Stomach (tissue), 9 donors: ENCODE results near the gene PLTP. TPM values are rescaled to one million over a fixed set of nuclear protein-coding genes. Genes with fewer than 3 reads are reported as not detected.

ENCODE experiments used
- DNase-seq, 2 donors: peaks; one replicate each; pipeline versions ENCODE4 v3.0.0 to v3.0.0-alpha.2; 2013 to 2019
- H3K27ac ChIP-seq, 5 donors: fragments of 200-600 bp in 4 of 5; sonication (generic) in 4 of 5; one replicate each; pipeline ENCODE4 v1.5.1; 2013 to 2019; ENCODE audit warnings: mild to moderate bottlenecking in 1 of 5, moderate library complexity in 1 of 5
- H3K27me3 ChIP-seq, 3 donors: fragments of 200-600 bp; sonication (generic); one replicate each; pipeline ENCODE4 v1.5.1; 2017 to 2019; ENCODE audit warnings: mixed run types in 1 of 3
- H3K36me3 ChIP-seq, 4 donors: fragments of 200-600 bp; sonication (generic); 1 replicate in 3 of 4; 2 replicates in 1 of 4; pipeline ENCODE4 v1.5.1; 2016 to 2019
- H3K4me1 ChIP-seq, 4 donors: fragments of 200-600 bp; sonication (generic); one replicate each; pipeline ENCODE4 v1.5.1; 2016 to 2019
- H3K4me3 ChIP-seq, 4 donors: fragments of 200-600 bp; sonication (generic) in 3 of 4; one replicate each; pipeline ENCODE4 v1.5.1; 2016 to 2019; ENCODE audit warnings: mild to moderate bottlenecking in 1 of 4
- H3K9me3 ChIP-seq, 4 donors: fragments of 200-600 bp; sonication (generic); one replicate each; pipeline ENCODE4 v1.5.1; 2016 to 2019
- CTCF ChIP-seq, 7 experiments: fragments of 450-650 bp in 4 of 7; fragments of 200-600 bp in 3 of 7; sonication (generic) in 3 of 7; IDR thresholded peaks; one replicate each; pipeline ENCODE4 v1.5.1; 2016 to 2019; ENCODE audit warnings: antibody characterized with exemption in 7 of 7, control low read depth in 2 of 7, mild to moderate bottlenecking in 1 of 7
- EP300 ChIP-seq: sonication (generic); formaldehyde crosslinking; IDR thresholded peaks from one replicate; pipeline ENCODE4 v1.6.1; 2017; ENCODE audit warnings: antibody characterized with exemption
- POLR2A ChIP-seq, 4 donors: fragments of 450-650 bp; IDR thresholded peaks; one replicate each; pipeline ENCODE4 v1.6.1; 2016; ENCODE audit warnings: antibody characterized with exemption in 4 of 4, control low read depth in 2 of 4, mild to moderate bottlenecking in 1 of 4, moderate library complexity in 1 of 4
- POLR2AphosphoS5 ChIP-seq, 3 donors: sonication (generic); formaldehyde crosslinking; IDR thresholded peaks; one replicate each; pipeline ENCODE4 v1.6.1; 2016; ENCODE audit warnings: antibody characterized with exemption in 3 of 3
- WGBS, 5 donors: extraction: QIAGEN DNeasy Blood & Tissue Kit in 3 of 5; methylation state at CpG; one replicate each; pipeline versions ENCODE4 v1.1.5 to v1.1.7; 2013 to 2018; 5-methylcytosine and 5-hydroxymethylcytosine counted together
- intact Hi-C: fragments of 100-400 bp; cut with DNase I; formaldehyde crosslinking; loops from one replicate; pipeline ENCODE4 v1.15.1; 2023; ENCODE audit warnings: low total_unique reads
- polyA plus RNA-seq, 3 donors: library from polyadenylated mRNA; stranded (reverse); fragments of 200-250 nt; gene quantifications; one replicate each; pipeline ENCODE4 v1.2.3, GENCODE V29; 2013
- total RNA-seq, 5 donors: library from RNA; depleted of rRNA; stranded (reverse); fragments of >200 nt; gene quantifications; one replicate each; pipeline versions ENCODE4 v1.1.0 to v1.2.3, GENCODE V29; 2014 to 2016
- donor health status: healthy with polysubstance abuse.
- donor health status: Bipolar disorder and iron deficiency.
- donor health status: healthy.

Gene PLTP
- total and polyA plus RNA-seq, 8 donors: 22.0 to 313 (median 55.9) TPM

GRCh38 chr20:45940053-45940452 lies 28.1 kb upstream of the PLTP start:
- no peak overlapping the region for H3K4me3 ChIP-seq
- no peaks in the 10 kb centered on the region for H3K27me3 ChIP-seq
- H3K9me3 ChIP-seq: no peaks in the 10 kb centered on the region
- WGBS, 5 donors: 88 to 99% (median 93%) methylated on average over 2 to 3 of the region's 3 CpGs
- TF ChIP-seq POLR2AphosphoS5 (IDR thresholded peaks at IDR 0.05) (no peak), EP300 (no peak), POLR2A (IDR thresholded peaks at IDR 0.05) (no peak), CTCF (IDR thresholded peaks at IDR 0.05) (no peak)
- H3K36me3 ChIP-seq: peaks cover 69 to 80% (median 80%) of the 10 kb centered on the region in 4 donors
- DNase-seq: no peak
- intact Hi-C loops: no loop called here
- peaks cover 11 to 34% (median 18%) of the 10 kb centered on the region in 4 donors for H3K4me1 ChIP-seq
- H3K27ac ChIP-seq: no peak overlapping the region

- TF ChIP-seq POLR2A (IDR thresholded peaks at IDR 0.05): no peak
- no peak for TF ChIP-seq EP300
- no peak for TF ChIP-seq POLR2AphosphoS5 (IDR thresholded peaks at IDR 0.05)
- no peak for TF ChIP-seq CTCF (IDR thresholded peaks at IDR 0.05)
- no peaks in the 10 kb centered on the region for H3K9me3 ChIP-seq
- H3K36me3 ChIP-seq: peaks cover 57 to 69% (median 68%) of the 10 kb centered on the region in 4 donors
- DNase-seq: no peak
- 85 to 93% (median 91%) methylated on average over 10 to 13 of the region's 13 CpGs for WGBS, 5 donors
- no peaks in the 10 kb centered on the region for H3K27me3 ChIP-seq
- no peak overlapping the region for H3K4me3 ChIP-seq
- H3K4me1 ChIP-seq: peaks cover 11 to 34% (median 18%) of the 10 kb centered on the region in 4 donors
- H3K27ac ChIP-seq: no peak overlapping the region
- intact Hi-C loops: no loop called here
Measured at GRCh38 chr20:45938727-45939438, 26.9 kb upstream of the PLTP start.

GRCh38 chr20:45937765-45938164 lies 25.8 kb upstream of the PLTP start:
- H3K9me3 ChIP-seq: no peaks in the 10 kb centered on the region
- H3K4me1 ChIP-seq: peaks cover 11 to 46% (median 29%) of the 10 kb centered on the region in 4 donors
- H3K36me3 ChIP-seq: peaks cover 46 to 57% (median 57%) of the 10 kb centered on the region in 4 donors
- H3K27ac ChIP-seq: no peak overlapping the region
- WGBS, 5 donors: 56 to 71% (median 65%) methylated on average over 2 of the region's 2 CpGs
- H3K4me3 ChIP-seq: no peak overlapping the region
- H3K27me3 ChIP-seq: no peaks in the 10 kb centered on the region
- DNase-seq: no peak
- TF ChIP-seq EP300 (no peak), POLR2A (IDR thresholded peaks at IDR 0.05) (no peak), CTCF (IDR thresholded peaks at IDR 0.05) (no peak), POLR2AphosphoS5 (IDR thresholded peaks at IDR 0.05) (no peak)
- intact Hi-C loops: no loop called here

GRCh38 chr20:45935416-45936046 lies 23.6 kb upstream of the PLTP start:
- H3K9me3 ChIP-seq: no peaks in the 10 kb centered on the region
- peak overlapping the region; percentile 78 to 100 (median 100) for H3K27ac ChIP-seq
- H3K27me3 ChIP-seq: no peaks in the 10 kb centered on the region
- DNase-seq: no peak
- peak overlapping the region; percentile 73 to 100 (median 99) for H3K4me3 ChIP-seq
- 5 to 11% (median 9%) methylated on average over 21 of the region's 21 CpGs for WGBS, 5 donors
- TF ChIP-seq EP300 (no peak), POLR2AphosphoS5 (IDR thresholded peaks at IDR 0.05) (peak in 1 of 3 donors; percentile 15)
- H3K36me3 ChIP-seq: peaks cover 28 to 35% (median 35%) of the 10 kb centered on the region in 4 donors
- intact Hi-C loops: no loop called here
- H3K4me1 ChIP-seq: peaks cover 11 to 48% (median 31%) of the 10 kb centered on the region in 4 donors
